GM18519 (cell line): ENCODE results near the gene SLC38A11.
"Not testable (repeated sequence)": the region's sequence is repeated elsewhere in the genome, so short reads cannot be mapped to it uniquely, and the experiment has no call there.

ENCODE experiments used
- ATAC-seq: cut with Tn5 transposase; IDR thresholded peaks from one replicate; pipeline ENCODE4 v1.9.1; 2021; ENCODE audit warnings: mild to moderate bottlenecking, moderate library complexity; ENCODE audit not compliant: unreplicated experiment, low FRiP score

SLC38A11 gene, protein sequence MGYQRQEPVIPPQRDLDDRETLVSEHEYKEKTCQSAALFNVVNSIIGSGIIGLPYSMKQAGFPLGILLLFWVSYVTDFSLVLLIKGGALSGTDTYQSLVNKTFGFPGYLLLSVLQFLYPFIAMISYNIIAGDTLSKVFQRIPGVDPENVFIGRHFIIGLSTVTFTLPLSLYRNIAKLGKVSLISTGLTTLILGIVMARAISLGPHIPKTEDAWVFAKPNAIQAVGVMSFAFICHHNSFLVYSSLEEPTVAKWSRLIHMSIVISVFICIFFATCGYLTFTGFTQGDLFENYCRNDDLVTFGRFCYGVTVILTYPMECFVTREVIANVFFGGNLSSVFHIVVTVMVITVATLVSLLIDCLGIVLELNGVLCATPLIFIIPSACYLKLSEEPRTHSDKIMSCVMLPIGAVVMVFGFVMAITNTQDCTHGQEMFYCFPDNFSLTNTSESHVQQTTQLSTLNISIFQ

GRCh38 chr2:164954954-164955701 is at the start of gene SLC38A11:
Gene SLC38A11 (minus strand): TSS chr2:164955525. CDS start chr2:164955247, 278 bp downstream.
- no peak for ATAC-seq

GRCh38 chr2:165003443-165004130 is 48.3 kb upstream of the SLC38A11 start:
- no peak for ATAC-seq

- ATAC-seq, result no peak
Measured at GRCh38 chr2:165002638-165003037, 47.3 kb upstream of the SLC38A11 start.

- not testable (repeated sequence) for ATAC-seq
Measured at GRCh38 chr2:164994664-164995299, 39.5 kb upstream of the SLC38A11 start.

DNA sequence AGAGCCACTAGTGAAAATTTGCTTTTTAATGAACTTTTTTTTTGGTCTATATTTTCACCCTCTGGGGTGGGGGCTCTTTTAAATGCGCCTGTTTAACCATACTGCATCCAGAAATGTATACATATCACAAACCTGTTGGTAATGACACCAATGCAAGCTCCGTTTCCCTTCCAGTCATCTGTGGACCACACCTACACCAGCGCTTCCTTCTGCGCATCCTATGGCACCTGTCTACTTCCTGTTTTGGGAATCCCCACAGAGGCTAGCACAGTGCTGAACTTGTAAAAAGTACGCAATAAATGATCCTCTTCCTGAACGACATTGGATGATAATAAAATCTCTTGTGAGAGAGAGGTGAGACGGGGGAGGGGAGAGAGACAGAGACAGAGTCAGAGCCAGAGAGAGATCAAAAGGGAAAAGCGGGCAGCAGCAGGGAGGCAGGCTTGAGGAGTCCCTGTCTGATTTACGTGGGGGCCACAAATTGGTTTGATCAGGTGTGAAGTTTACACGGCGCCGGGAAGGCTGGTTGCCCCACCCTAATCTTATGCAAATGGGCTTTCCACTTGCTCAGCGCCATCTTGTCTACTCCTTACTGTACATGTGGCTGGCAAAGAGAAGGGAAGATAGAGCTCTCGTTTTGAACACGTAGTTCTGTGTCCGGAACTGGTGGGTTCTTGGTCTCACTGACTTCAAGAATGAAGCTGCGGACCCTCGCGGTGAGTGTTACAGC is 38.1 kb upstream of the SLC38A11 start:
- no peak for ATAC-seq

- ATAC-seq, result peak; percentile 84
Measured at GRCh38 chr2:164992818-164993217, 37.5 kb upstream of the SLC38A11 start.

- ATAC-seq, result not testable (repeated sequence)
Measured at GRCh38 chr2:164992093-164992454, 36.7 kb upstream of the SLC38A11 start.

DNA sequence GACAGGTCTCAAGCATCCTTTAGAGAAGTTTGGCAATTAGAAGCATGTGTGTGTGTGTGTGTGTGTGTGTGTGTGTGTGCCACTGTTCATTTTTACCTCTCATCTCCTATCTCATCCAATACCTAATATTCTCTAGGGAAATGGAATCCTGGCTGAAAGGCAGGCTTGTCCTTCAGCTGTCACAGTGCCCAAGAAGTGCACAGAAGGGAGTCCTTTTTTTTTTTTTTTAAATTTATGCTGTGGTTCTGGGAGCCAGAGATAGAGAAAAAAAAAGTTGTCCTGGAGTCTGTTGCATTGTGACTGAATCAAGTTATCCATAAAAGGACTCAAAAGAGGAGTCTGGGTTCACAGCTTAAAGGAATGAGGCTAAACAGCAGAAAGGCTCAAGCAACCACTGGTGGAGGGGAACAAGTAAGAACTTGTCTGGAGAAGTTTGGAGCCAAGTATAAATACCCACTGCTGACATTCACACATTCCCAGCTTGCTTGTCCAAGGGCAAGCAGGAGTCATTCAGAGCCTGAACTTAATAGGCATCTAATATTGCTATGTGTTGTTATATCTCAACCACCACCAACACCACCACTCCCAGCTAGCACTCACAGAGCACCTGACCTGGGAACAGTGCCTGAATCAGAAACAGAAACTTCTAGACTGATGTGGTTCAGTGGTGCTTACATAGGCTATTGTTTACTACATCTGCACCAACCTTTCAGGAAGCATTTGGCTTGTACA is 36.2 kb upstream of the SLC38A11 start:
- ATAC-seq, result peak; percentile 44

DNA sequence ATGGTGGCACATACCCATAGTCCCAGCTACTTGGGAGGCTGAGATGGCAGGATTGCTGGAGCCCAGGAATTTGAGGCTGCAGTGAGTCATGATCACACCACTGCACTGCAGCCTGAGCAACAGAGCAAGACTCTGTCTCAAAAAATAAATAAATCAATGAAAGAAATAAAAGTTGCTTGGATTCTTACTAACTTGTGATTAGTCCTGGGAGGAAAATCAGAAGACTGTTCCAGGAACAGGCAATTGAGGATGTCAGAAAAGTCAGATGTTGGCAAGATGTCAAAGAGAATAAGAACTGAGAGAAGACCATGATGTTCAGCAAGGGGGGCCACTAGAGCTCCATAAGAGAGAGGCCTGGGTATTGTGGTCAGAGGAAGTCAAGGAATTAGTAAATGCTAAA is 35.6 kb upstream of the SLC38A11 start:
- ATAC-seq, result not testable (repeated sequence)

DNA sequence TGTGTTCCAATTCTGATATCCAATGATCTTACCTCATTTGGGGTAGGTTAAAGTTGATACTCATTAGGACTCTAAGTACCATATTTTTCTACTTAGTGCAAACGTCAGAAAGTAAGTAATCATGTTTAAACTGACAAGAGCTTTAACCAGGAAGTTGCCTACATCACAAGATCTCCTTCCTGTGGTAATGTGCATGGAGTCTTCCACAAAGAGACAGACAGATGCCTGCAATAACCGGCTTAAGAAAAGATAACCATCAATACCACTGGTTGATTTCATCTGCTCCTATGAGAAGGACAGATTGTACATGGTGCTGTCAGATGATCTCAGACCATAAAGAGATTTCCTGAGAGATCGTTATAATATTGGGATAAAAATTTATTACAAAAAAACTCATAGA is 33.5 kb upstream of the SLC38A11 start:
- not testable (repeated sequence) for ATAC-seq

DNA sequence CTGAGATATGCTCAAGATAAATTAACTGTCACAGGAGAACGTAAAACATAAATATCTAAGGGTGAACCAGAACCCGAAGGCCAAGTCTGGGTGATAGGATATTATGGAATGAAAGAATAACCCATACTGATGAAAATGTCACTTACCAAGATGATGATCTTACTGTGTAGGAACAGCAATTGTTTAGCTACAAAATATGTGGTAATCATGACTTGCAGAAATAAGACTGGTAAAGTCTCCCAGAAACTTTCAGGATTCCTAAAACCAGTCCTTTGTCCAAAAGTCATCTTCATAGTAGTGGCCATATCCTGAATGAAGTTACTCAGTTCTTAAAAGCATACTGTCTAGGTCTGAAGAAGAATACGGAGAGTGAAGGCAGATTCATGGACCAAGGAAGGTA is 30.7 kb upstream of the SLC38A11 start:
- not testable (repeated sequence) for ATAC-seq

- ATAC-seq, result no peak
Measured at GRCh38 chr2:164984428-164984827, 29.1 kb upstream of the SLC38A11 start.

DNA sequence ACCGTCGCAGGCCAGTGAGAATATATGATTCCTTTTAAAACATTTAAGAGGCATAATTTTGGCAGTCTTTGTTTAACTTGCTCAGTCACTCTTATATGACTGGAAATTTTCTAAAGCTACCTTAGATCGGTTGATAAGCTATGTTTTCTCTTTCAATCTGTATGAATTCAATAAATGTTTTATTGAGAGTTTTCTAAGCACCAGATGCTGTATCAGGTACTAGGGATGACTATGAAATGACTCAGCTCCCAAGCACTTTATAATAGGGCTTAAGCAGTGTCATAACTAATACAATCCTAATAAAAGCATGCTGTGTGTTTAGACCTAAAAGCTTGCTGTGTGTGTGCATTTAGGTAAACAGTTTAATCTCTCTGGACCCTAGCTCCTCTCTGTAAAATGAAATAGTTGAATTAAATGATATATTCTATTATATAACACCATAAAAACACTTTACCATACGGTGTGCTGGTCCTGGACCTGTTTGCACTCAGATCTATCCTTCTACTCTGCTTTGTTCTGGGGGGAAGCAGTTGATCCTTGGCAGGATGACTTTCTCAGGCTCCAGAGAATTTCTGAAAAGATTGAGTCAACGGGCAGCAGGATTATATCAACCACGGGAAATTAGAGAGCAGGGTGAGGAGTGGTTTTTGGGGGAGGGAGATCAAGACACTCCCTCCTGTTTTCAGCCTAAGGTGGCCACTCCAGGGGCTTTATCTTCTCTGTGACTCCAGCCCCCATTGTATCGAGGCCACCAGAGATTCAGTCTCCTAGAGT is 26.1 kb upstream of the SLC38A11 start:
- no peak for ATAC-seq

- ATAC-seq, result not testable (repeated sequence)
Measured at GRCh38 chr2:164980688-164981087, 25.4 kb upstream of the SLC38A11 start.

DNA sequence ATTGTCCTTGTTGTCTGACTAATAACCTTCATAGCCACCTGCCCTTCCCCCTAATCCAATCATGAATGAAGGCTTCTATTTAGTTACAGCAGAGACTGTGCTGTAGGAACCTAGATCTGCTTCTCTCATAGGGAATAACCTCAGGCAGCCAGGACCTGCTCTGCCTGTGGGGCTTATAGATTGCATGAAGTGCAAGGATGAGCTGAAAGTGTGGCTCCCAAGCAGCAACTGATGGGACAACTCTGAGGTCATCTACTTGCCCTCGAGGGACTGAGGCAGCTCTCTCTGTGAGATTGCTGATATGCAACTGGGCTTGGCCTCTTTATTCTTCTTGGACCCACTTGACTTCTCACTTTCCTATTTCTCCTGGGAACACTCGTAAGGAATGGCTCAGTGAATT is 23.8 kb upstream of the SLC38A11 start:
- no peak for ATAC-seq

DNA sequence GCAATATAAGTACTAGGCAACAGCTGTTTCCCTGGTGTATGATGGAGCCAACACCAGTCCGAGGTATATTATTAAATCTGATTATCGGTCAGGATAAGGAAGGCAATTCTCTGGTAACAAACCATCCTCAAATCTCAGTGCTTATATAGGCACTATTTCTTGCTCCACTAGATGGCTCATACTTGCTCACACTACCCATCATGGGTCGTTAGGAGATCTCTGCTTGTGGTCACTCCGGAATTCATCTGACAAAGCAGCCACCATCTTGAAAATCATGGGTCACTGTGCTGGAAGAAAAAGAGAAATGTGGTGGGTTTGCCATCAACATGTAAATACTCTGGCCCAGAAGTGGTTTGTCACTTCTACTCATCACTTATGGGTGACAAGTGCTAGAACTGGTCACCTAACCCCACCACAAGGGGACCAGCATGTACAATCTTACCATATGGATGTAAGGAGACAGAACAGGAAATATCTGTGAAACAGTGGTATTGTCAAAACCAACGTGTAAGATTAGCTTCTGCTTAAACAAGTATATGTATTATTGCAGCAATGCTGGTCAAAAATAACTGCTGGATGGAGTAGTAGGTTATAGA is 21.6 kb upstream of the SLC38A11 start:
- not testable (repeated sequence) for ATAC-seq

- no peak for ATAC-seq
Measured at GRCh38 chr2:164976301-164976700, 21.0 kb upstream of the SLC38A11 start.

DNA sequence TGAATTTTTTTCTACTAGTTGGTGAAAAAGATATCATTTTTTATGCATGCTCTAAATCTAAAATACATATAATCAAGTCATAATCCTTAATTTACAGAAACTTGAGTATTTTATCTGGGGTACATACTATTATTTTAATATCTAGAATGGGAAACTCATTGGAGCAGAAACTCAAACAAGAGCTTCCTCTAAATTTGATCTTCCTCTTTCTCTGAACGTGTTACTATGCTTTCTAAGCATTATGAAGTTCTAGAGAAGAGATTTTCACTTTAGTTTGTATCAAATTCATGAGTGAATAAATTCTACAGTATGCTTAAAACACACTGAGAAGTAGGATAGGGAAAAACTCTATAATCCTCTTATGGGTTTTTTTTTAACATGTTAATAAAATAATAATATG is 20.6 kb upstream of the SLC38A11 start:
- ATAC-seq, result no peak
